A673 (cell line): Measurements from ENCODE around the gene RFK.
"Not testable (repeated sequence)": the region's sequence is repeated elsewhere in the genome, so short reads cannot be mapped to it uniquely, and the experiment has no call there.

ENCODE experiments used
- CTCF ChIP-seq: fragments of 300-800, 200-600 bp; sonication (generic); conservative IDR thresholded peaks from 2 replicates; pipeline ENCODE4 v1.5.1; 2017; ENCODE audit warnings: low read depth, mild to moderate bottlenecking, antibody characterized with exemption, low read length, moderate library complexity, mixed read lengths
- EZH2 ChIP-seq: fragments of 200-600 bp; sonication (generic); IDR thresholded peaks from 2 replicates; pipeline ENCODE4 v1.6.1; 2017; ENCODE audit warnings: borderline replicate concordance, low read depth, mild to moderate bottlenecking, mixed read lengths, antibody characterized with exemption, low read length; ENCODE audit not compliant: poor library complexity, severe bottlenecking

- TF ChIP-seq CTCF, EZH2: not testable (repeated sequence)
Measured at GRCh38 chr9:76434897-76435296, 40.7 kb upstream of the RFK start.
